H9 (cell line): ENCODE measurements around the gene DOK6. TPM values are rescaled to one million over a fixed set of nuclear protein-coding genes. Genes with fewer than 3 reads are reported as not detected.

Experiments
- DNase-seq: peaks from one replicate; pipeline ENCODE4 v3.0.0-alpha.2; 2017
- H2AFZ ChIP-seq: one replicate; pipeline ENCODE4 v1.6.1; 2013; ENCODE audit warnings: mild to moderate bottlenecking, low read length, control low read depth, moderate library complexity
- H2AK5ac ChIP-seq: 2 replicates; pipeline ENCODE4 v1.6.1; 2013; ENCODE audit warnings: low read length, control low read depth, mixed read lengths; ENCODE audit not compliant: insufficient read length
- H2BK120ac ChIP-seq: one replicate; pipeline ENCODE4 v1.6.1; 2013; ENCODE audit warnings: low read depth, mild to moderate bottlenecking, low read length, control low read depth, inconsistent platforms; ENCODE audit not compliant: poor library complexity, severe bottlenecking
- H2BK12ac ChIP-seq: 2 replicates; pipeline ENCODE4 v1.6.1; 2013; ENCODE audit warnings: low read length, control low read depth, mixed read lengths, low read depth; ENCODE audit not compliant: insufficient read length
- H2BK15ac ChIP-seq: 2 replicates; pipeline ENCODE4 v1.6.1; 2013; ENCODE audit warnings: low read depth, low read length, control low read depth
- H2BK20ac ChIP-seq: one replicate; pipeline ENCODE4 v1.6.1; 2013; ENCODE audit warnings: low read depth, mild to moderate bottlenecking, low read length, control low read depth, inconsistent platforms; ENCODE audit not compliant: poor library complexity, severe bottlenecking
- H2BK5ac ChIP-seq: 2 replicates; pipeline ENCODE4 v1.6.1; 2013; ENCODE audit warnings: low read length, control low read depth, mixed read lengths; ENCODE audit not compliant: insufficient read length
- H3K14ac ChIP-seq: 2 replicates; pipeline ENCODE4 v1.6.1; 2013; ENCODE audit warnings: low read length, control low read depth; ENCODE audit not compliant: insufficient read depth
- H3K18ac ChIP-seq: 2 replicates; pipeline ENCODE4 v1.6.1; 2013; ENCODE audit warnings: low read depth, mild to moderate bottlenecking, mixed read lengths, low read length, control low read depth; ENCODE audit not compliant: insufficient read length
- H3K23ac ChIP-seq: 2 replicates; pipeline ENCODE4 v1.6.1; 2013; ENCODE audit warnings: low read length, control low read depth, mixed read lengths, low read depth; ENCODE audit not compliant: insufficient read length
- H3K23me2 ChIP-seq: 2 replicates; pipeline ENCODE4 v1.6.1; 2013; ENCODE audit warnings: low read depth, mild to moderate bottlenecking, mixed read lengths, low read length, control low read depth; ENCODE audit not compliant: insufficient read length, poor library complexity, severe bottlenecking
- H3K27ac ChIP-seq: 2 replicates; pipeline ENCODE4 v1.5.1; 2013; ENCODE audit warnings: low read length, control low read depth, mixed read lengths, low read depth; ENCODE audit not compliant: insufficient read length
- H3K27me3 ChIP-seq: 2 replicates; pipeline ENCODE4 v1.6.1; 2013; ENCODE audit warnings: low read length, control low read depth, inconsistent platforms; ENCODE audit not compliant: insufficient read depth
- H3K4ac ChIP-seq: 2 replicates; pipeline ENCODE4 v1.6.1; 2013; ENCODE audit warnings: low read depth, mild to moderate bottlenecking, control low read depth, inconsistent platforms, low read length, moderate library complexity
- H3K4me1 ChIP-seq: 2 replicates; pipeline ENCODE4 v1.6.1; 2013; ENCODE audit warnings: low read length, control low read depth, inconsistent platforms; ENCODE audit not compliant: insufficient read depth
- H3K4me2 ChIP-seq: 2 replicates; pipeline ENCODE4 v1.6.1; 2013; ENCODE audit warnings: low read length, control low read depth, mixed read lengths; ENCODE audit not compliant: insufficient read length, insufficient read depth
- H3K56ac ChIP-seq: 2 replicates; pipeline ENCODE4 v1.6.1; 2013; ENCODE audit warnings: low read depth, mild to moderate bottlenecking, mixed read lengths, low read length, control low read depth; ENCODE audit not compliant: insufficient read length
- H3K79me1 ChIP-seq: 2 replicates; pipeline ENCODE4 v1.6.1; 2013; ENCODE audit warnings: low read depth, mild to moderate bottlenecking, moderate library complexity, low read length, control low read depth, inconsistent platforms; ENCODE audit not compliant: insufficient read depth, poor library complexity, severe bottlenecking
- H3K79me2 ChIP-seq: 2 replicates; pipeline ENCODE4 v1.6.1; 2013; ENCODE audit warnings: low read length, control low read depth, inconsistent platforms; ENCODE audit not compliant: insufficient read depth
- H3K9ac ChIP-seq: 2 replicates; pipeline ENCODE4 v1.6.1; 2013; ENCODE audit warnings: low read length, control low read depth, mixed read lengths; ENCODE audit not compliant: insufficient read length; ENCODE audit errors: extremely low read depth
- H3K9me3 ChIP-seq: one replicate; pipeline ENCODE4 v1.6.1; 2013; ENCODE audit warnings: low read depth, low read length, inconsistent platforms; ENCODE audit not compliant: control insufficient read depth
- H3T11ph ChIP-seq: one replicate; pipeline ENCODE4 v1.6.1; 2013; ENCODE audit warnings: mild to moderate bottlenecking, low read length, control low read depth, inconsistent platforms
- H4K20me1 ChIP-seq: one replicate; pipeline ENCODE4 v1.6.1; 2013; ENCODE audit not compliant: control insufficient read depth, insufficient read length, insufficient read depth
- H4K5ac ChIP-seq: 2 replicates; pipeline ENCODE4 v1.6.1; 2013; ENCODE audit warnings: low read depth, mild to moderate bottlenecking, mixed read lengths, low read length, control low read depth; ENCODE audit not compliant: insufficient read length
- H4K8ac ChIP-seq: replicated peaks from 2 replicates; pipeline ENCODE4 v1.6.1; 2013; ENCODE audit warnings: low read length, control low read depth, mixed read lengths, low read depth; ENCODE audit not compliant: insufficient read length
- H4K91ac ChIP-seq: 2 replicates; pipeline ENCODE4 v1.6.1; 2013; ENCODE audit warnings: low read depth, mild to moderate bottlenecking, moderate library complexity, mixed read lengths, low read length, control low read depth; ENCODE audit not compliant: insufficient read length
- H3K27ac Mint-ChIP-seq, 3 experiments: 2 replicates in 2 of 3; 3 replicates in 1 of 3; pipeline ENCODE4 v1.8.0; 2020 to 2021; ENCODE audit warnings: mixed read lengths in 3 of 3, mild to moderate bottlenecking in 1 of 3, moderate library complexity in 1 of 3
- H3K27me3 Mint-ChIP-seq: 2 replicates; pipeline ENCODE4 v1.8.0; 2021; ENCODE audit warnings: low read depth, mild to moderate bottlenecking, moderate library complexity, mixed read lengths
- H3K36me3 Mint-ChIP-seq, 3 experiments: 2 replicates in 2 of 3; 3 replicates in 1 of 3; pipeline ENCODE4 v1.8.0; 2020 to 2021; ENCODE audit warnings: low read depth in 3 of 3, mixed read lengths in 3 of 3; ENCODE audit not compliant: insufficient read depth in 1 of 3
- H3K4me1 Mint-ChIP-seq, 2 experiments: 2 replicates each; pipeline ENCODE4 v1.8.0; 2020; ENCODE audit warnings: mixed read lengths in 2 of 2
- H3K4me3 Mint-ChIP-seq, 2 experiments: 2 replicates in 1 of 2; 3 replicates in 1 of 2; pipeline ENCODE4 v1.8.0; 2020 to 2021; ENCODE audit warnings: mild to moderate bottlenecking in 2 of 2, mixed read lengths in 2 of 2, moderate library complexity in 1 of 2
- H3K9me3 Mint-ChIP-seq, 2 experiments: 2 replicates in 1 of 2; 3 replicates in 1 of 2; pipeline ENCODE4 v1.8.0; 2020; ENCODE audit warnings: mild to moderate bottlenecking in 2 of 2, mixed read lengths in 2 of 2, moderate library complexity in 1 of 2
- CTCF ChIP-seq: fragments of 200-600 bp; sonication (generic); conservative IDR thresholded peaks from 3 replicates; pipeline ENCODE4 v1.8.0; 2021; ENCODE audit warnings: antibody characterized with exemption, mild to moderate bottlenecking
- WGBS: extraction: QIAGEN DNeasy Blood & Tissue Kit; methylation state at CpG from one replicate; pipeline ENCODE4 v1.1.7; 2013; ENCODE audit warnings: missing lambda C conversion rate, low lambda C conversion rate, mixed read lengths; ENCODE audit not compliant: insufficient read length; ENCODE audit errors: extremely low coverage; 5-methylcytosine and 5-hydroxymethylcytosine counted together
- total RNA-seq: library from RNA; stranded (reverse); gene quantifications from 2 replicates; pipeline ENCODE4 v1.2.1, GENCODE V29; 2021

Gene DOK6
- total RNA-seq, 1 experiment from 2014 or later = 0.20 TPM

GRCh38 chr18:69617888-69618287 is 217.2 kb downstream of the DOK6 start:
- no peak overlapping the region for H2BK5ac ChIP-seq
- no peak overlapping the region for H2BK120ac ChIP-seq
- no peak overlapping the region for H3K27ac ChIP-seq
- no peaks in the 10 kb centered on the region for H3K9me3 ChIP-seq
- no peak overlapping the region for H3K9ac ChIP-seq
- no peak overlapping the region for H3K23ac ChIP-seq
- no peaks in the 10 kb centered on the region for H3K79me2 ChIP-seq
- H2BK15ac ChIP-seq = no peak overlapping the region
- no peak overlapping the region for H3T11ph ChIP-seq
- no peaks in the 10 kb centered on the region for H3K36me3 Mint-ChIP-seq
- no peak overlapping the region for H2AK5ac ChIP-seq
- no peak overlapping the region for H3K18ac ChIP-seq
- TF ChIP-seq CTCF = no peak
- no peak overlapping the region for H2BK12ac ChIP-seq
- H3K27me3 ChIP-seq = no peaks in the 10 kb centered on the region
- no CpG with 5 or more reads among the region's 4 CpGs for WGBS
- no peak overlapping the region for H2AFZ ChIP-seq
- no peak overlapping the region for H3K4me3 Mint-ChIP-seq
- H3K27me3 Mint-ChIP-seq = no peaks in the 10 kb centered on the region
- no peaks in the 10 kb centered on the region for H4K20me1 ChIP-seq
- no peaks in the 10 kb centered on the region for H3K79me1 ChIP-seq
- no peaks in the 10 kb centered on the region for H3K23me2 ChIP-seq
- no peaks in the 10 kb centered on the region for H3K4me1 ChIP-seq
- H4K8ac ChIP-seq = no peak overlapping the region
- no peak overlapping the region for H4K5ac ChIP-seq
- no peak for DNase-seq
- no peak overlapping the region for H3K56ac ChIP-seq
- no peak overlapping the region for H4K91ac ChIP-seq
- no peaks in the 10 kb centered on the region for H3K9me3 Mint-ChIP-seq
- H3K4me1 Mint-ChIP-seq = no peaks in the 10 kb centered on the region
- no peak overlapping the region for H3K27ac Mint-ChIP-seq
- no peak overlapping the region for H3K4ac ChIP-seq
- H3K14ac ChIP-seq = no peak overlapping the region
- H2BK20ac ChIP-seq = no peak overlapping the region
- no peak overlapping the region for H3K4me2 ChIP-seq
